Coronary artery (tissue), 2 donors: ENCODE data around the gene ANKRD13D.

Source experiments
- DNase-seq: peaks from one replicate; pipeline ENCODE4 v3.0.0-alpha.2; 2017; ENCODE audit warnings: low spot score
- H3K27ac ChIP-seq, 2 donors: fragments of 200-600 bp; sonication (generic); one replicate each; pipeline ENCODE4 v1.5.1; 2016 to 2019
- H3K4me3 ChIP-seq: fragments of 200-600 bp; sonication (generic); 2 replicates; pipeline ENCODE4 v1.5.1; 2016; ENCODE audit warnings: mild to moderate bottlenecking, moderate library complexity
- CTCF ChIP-seq: fragments of 200-600 bp; sonication (generic); IDR thresholded peaks from one replicate; pipeline ENCODE4 v1.5.1; 2019; ENCODE audit warnings: antibody characterized with exemption

Gene ANKRD13D

GRCh38 chr11:67322049-67322448 lies 32.9 kb downstream of the ANKRD13D start:
- Histone ChIP-seq H3K4me3 (no peak overlapping the region), H3K27ac (no peak overlapping the region)
- TF ChIP-seq CTCF = no peak
- no peak for DNase-seq

- DNase-seq = no peak
- no peak overlapping the region for H3K4me3 ChIP-seq
- TF ChIP-seq CTCF = no peak
- H3K27ac ChIP-seq = no peak overlapping the region
These were observed 34.4 kb downstream of the ANKRD13D start for GRCh38 chr11:67323526-67323925.

DNA sequence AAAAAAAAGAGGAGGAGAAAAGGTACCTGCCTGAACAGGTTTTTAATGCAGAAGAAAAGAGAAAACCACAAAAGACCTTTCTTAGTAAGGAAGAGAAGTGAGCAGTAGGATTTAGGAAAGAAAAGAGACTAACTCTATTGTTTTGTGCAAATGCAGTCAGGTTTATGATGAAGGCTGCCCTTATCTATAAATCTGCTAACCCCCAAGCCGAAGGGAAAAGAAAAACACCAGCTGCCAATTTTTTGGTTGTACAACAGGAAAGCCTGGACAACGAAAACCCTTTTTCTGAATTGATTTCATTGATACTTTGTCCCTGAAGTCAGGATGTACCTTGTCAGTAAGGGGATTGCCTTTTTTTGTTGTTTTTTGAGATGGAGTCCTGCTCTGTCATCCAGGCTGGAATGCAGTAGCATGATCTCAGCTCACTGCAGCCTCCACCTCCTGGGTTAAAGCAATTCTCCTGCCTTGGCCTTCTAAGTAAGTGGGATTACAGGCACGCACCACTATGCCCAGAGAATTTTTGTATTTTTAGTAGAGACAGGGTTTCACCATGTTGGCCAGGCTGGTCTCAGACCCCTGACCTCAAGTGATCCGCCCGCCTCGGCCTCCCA lies 43.1 kb downstream of the ANKRD13D start:
- no peak for TF ChIP-seq CTCF
- Histone ChIP-seq H3K4me3 (no peak overlapping the region), H3K27ac (no peak overlapping the region)
- no peak for DNase-seq

GRCh38 chr11:67337257-67337656 lies 48.2 kb downstream of the ANKRD13D start:
- Histone ChIP-seq H3K27ac (no peak overlapping the region), H3K4me3 (no peak overlapping the region)
- no peak for TF ChIP-seq CTCF
- no peak for DNase-seq

DNA sequence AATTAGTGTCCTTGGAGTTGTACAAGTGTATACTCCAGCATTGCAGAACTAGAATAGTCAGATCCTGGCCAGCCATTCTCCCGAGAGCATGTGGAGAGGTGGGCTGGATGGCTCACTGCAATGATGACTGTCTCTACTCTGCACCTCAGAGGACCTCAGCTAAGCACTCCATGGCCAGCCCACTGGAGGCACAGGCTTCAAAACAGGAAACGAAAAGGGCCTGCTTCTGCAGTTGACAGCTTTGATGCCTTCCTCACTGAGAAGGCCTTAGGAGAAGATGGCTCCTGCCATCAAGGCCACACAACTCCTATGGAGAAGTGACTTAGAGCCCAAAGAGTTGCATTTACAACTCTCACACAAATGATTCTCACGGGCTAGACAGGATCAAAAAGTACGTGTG lies 55.2 kb downstream of the ANKRD13D start:
- TF ChIP-seq CTCF = no peak
- no peak for DNase-seq
- Histone ChIP-seq H3K27ac (no peak overlapping the region), H3K4me3 (no peak overlapping the region)

GRCh38 chr11:67345247-67345919 lies 56.3 kb downstream of the ANKRD13D start:
- no peak overlapping the region for H3K27ac ChIP-seq

More at GRCh38 chr11:67345247-67345919, 56.3 kb downstream of the ANKRD13D start:
- DNase-seq = no peak
- H3K4me3 ChIP-seq = no peak overlapping the region
- no peak for TF ChIP-seq CTCF
